Astrocyte of the cerebellum (primary cell): ENCODE data around the gene FGFRL1.

Experiments used
- DNase-seq: peaks from one replicate; pipeline ENCODE4 v3.0.0-alpha.2; 2011; ENCODE audit warnings: low read depth
- H3K4me3 ChIP-seq: 2 replicates; pipeline ENCODE4 v1.5.1; 2011; ENCODE audit warnings: mild to moderate bottlenecking, low read depth, low read length, moderate library complexity
- in situ Hi-C: cut with HindIII; loops from 2 replicates; pipeline ENCODE4 v1.10.0; 2017; ENCODE audit warnings: low sequenced_read_pairs
- TF ChIP-seq, protein P1 (sequence below): IDR thresholded peaks from 2 replicates; pipeline ENCODE4 v1.5.1; 2012; ENCODE audit warnings: low read length, low read depth, moderate library complexity, mild to moderate bottlenecking; ENCODE audit errors: missing control alignments

The FGFRL1 gene

DNA sequence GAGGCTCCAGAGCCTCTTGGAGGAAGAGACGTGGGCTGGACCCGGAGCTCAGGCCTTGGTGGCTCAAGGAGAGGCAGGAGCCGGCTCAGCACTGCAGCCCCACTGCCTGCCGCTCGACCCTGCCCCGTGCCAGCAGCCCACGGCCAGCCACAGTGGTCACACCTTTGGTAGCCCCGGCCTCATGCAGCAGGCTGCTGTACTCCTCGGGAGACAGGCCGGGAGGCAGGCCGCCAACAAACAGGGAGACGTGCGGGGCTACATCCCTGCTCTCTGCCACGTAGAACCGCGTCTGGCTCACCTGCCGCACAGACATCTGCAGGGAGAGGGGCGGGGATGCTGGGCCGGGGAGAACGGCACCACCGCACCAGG lies 45.7 kb upstream of the FGFRL1 start:
- TF ChIP-seq, protein P1, sequence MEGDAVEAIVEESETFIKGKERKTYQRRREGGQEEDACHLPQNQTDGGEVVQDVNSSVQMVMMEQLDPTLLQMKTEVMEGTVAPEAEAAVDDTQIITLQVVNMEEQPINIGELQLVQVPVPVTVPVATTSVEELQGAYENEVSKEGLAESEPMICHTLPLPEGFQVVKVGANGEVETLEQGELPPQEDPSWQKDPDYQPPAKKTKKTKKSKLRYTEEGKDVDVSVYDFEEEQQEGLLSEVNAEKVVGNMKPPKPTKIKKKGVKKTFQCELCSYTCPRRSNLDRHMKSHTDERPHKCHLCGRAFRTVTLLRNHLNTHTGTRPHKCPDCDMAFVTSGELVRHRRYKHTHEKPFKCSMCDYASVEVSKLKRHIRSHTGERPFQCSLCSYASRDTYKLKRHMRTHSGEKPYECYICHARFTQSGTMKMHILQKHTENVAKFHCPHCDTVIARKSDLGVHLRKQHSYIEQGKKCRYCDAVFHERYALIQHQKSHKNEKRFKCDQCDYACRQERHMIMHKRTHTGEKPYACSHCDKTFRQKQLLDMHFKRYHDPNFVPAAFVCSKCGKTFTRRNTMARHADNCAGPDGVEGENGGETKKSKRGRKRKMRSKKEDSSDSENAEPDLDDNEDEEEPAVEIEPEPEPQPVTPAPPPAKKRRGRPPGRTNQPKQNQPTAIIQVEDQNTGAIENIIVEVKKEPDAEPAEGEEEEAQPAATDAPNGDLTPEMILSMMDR, result no peak
- DNase-seq, result no peak
- H3K4me3 ChIP-seq, result no peak overlapping the region
- in situ Hi-C loops, result no loop called here

- H3K4me3 ChIP-seq, result no peak overlapping the region
- TF ChIP-seq, protein P1, result no peak
- in situ Hi-C loops, result no loop called here
- DNase-seq, result no peak
Measured at GRCh38 chr4:966266-967112, 44.9 kb upstream of the FGFRL1 start.

DNA sequence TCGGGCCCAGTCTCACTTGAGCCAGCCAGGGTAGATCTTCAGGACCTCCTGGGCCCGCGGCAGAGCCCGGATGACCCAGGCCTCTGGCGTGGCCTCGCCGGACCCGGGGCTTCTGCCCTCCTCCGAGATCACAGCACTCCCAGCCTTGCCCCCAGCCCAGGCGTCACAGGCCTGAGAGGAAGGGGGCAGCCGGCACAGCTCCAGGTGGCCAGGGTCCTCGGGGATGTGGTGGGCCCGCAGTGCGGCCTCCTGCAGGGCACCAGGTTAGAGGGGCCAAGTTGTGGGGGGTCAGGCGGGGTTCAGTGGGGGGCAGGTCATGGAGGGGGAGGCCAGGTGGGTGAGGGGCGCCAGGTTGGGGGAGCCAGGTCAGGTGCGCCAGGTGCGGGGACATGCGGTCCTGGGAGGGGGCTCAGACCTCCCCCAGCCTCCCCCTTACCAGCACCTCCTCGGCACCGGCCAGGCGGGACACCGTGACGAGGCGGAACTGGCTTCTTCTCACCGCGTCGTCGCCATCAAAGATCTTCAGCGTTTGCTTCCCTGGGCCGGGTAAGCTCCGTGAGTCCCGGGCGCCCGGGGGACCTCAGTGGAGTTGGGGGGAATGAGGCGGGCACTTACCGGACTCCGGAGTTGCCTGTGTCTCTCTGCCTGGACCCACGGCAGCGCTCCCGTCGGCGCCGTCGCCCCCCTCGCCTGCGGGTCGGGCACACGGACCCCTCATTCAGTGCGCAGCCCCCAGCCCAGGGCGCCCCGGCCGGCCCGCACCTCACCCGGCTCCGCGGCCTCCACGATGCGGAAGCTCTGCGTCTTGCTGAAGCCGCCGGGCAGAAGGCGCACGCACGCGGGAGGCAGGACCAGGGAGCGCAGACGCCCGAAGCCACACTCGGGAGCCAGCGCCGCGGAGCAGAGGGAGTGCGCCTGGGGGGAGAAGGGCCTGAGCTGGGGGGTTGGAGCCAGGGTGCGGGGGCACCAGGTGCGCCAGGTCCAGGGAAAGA lies 44.0 kb upstream of the FGFRL1 start:
- in situ Hi-C loops, result no loop called here
- no peak for DNase-seq
- no peak overlapping the region for H3K4me3 ChIP-seq
- TF ChIP-seq, protein P1, result no peak

GRCh38 chr4:968221-968620 lies 43.2 kb upstream of the FGFRL1 start:
- DNase-seq, result no peak
- TF ChIP-seq, protein P1, result no peak
- in situ Hi-C loops, result no loop called here
- no peak overlapping the region for H3K4me3 ChIP-seq

- no peak for DNase-seq
- in situ Hi-C loops, result no loop called here
- TF ChIP-seq, protein P1, result no peak
- no peak overlapping the region for H3K4me3 ChIP-seq
Measured at GRCh38 chr4:968621-969394, 42.6 kb upstream of the FGFRL1 start.
